HL-60 (cell line): Measurements from ENCODE around the gene RPS6KA3.
"Not testable (repeated sequence)": the region's sequence is repeated elsewhere in the genome, so short reads cannot be mapped to it uniquely, and the experiment has no call there.

Source experiments
- DNase-seq, 2 experiments: peaks; one replicate each; pipeline ENCODE4 v3.0.0-alpha.2; 2010 to 2020; ENCODE audit warnings: low read depth in 1 of 2, low spot score in 1 of 2
- H3K27ac ChIP-seq: fragments of 250-450 bp; sonication (Bioruptor Pico); replicated peaks from 2 replicates; pipeline ENCODE4 v1.5.1; 2020; ENCODE audit warnings: mild to moderate bottlenecking, moderate library complexity
- H3K27me3 ChIP-seq: fragments of 250-450 bp; sonication (Bioruptor Pico); 2 replicates; pipeline ENCODE4 v1.5.1; 2021; ENCODE audit warnings: mild to moderate bottlenecking, moderate library complexity; ENCODE audit not compliant: insufficient read depth, poor library complexity, severe bottlenecking
- H3K4me3 ChIP-seq: replicated peaks from 2 replicates; pipeline ENCODE4 v1.5.1; 2011; ENCODE audit warnings: mild to moderate bottlenecking, control low read depth, low read length; ENCODE audit not compliant: insufficient read depth
- GABPA ChIP-seq: IDR thresholded peaks from 2 replicates; pipeline ENCODE4 v1.6.1; 2012; ENCODE audit warnings: low read depth
- POLR2AphosphoS5 ChIP-seq: IDR thresholded peaks from 2 replicates; pipeline ENCODE4 v1.6.1; 2012; ENCODE audit warnings: low read depth
- SPI1 ChIP-seq: IDR thresholded peaks from 2 replicates; pipeline ENCODE4 v1.6.1; 2012; ENCODE audit warnings: low read depth, mild to moderate bottlenecking, borderline replicate concordance
- TF ChIP-seq, protein P1 (sequence below): IDR thresholded peaks from 2 replicates; pipeline ENCODE4 v1.6.1; 2012; ENCODE audit warnings: low read depth; ENCODE audit not compliant: insufficient replicate concordance
- TF ChIP-seq, protein P2 (sequence below): IDR thresholded peaks from one replicate; pipeline ENCODE4 v1.5.1; 2011; ENCODE audit warnings: low read length, control low read depth, inconsistent platforms; ENCODE audit not compliant: insufficient read depth

Gene RPS6KA3

DNA sequence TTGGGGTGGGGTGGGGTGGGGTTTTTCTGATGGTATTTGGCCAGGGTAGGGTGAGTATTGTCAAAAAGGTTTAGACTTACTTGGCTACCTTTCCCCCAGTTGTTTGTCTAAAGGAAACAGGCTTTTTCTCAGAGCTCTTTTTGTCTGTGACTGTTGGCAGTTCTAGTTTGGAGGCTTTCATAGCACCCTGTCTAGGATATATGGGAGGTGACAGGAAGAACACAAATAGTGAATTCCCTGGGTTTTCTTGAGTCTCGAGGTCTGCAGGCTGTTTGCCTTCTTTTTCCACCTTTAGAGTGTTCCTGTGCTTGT is 13.5 kb downstream of the RPS6KA3 start:
- no peak overlapping the region for H3K4me3 ChIP-seq
- no peak overlapping the region for H3K27ac ChIP-seq
- TF ChIP-seq GABPA = no peak
- TF ChIP-seq, protein P1, sequence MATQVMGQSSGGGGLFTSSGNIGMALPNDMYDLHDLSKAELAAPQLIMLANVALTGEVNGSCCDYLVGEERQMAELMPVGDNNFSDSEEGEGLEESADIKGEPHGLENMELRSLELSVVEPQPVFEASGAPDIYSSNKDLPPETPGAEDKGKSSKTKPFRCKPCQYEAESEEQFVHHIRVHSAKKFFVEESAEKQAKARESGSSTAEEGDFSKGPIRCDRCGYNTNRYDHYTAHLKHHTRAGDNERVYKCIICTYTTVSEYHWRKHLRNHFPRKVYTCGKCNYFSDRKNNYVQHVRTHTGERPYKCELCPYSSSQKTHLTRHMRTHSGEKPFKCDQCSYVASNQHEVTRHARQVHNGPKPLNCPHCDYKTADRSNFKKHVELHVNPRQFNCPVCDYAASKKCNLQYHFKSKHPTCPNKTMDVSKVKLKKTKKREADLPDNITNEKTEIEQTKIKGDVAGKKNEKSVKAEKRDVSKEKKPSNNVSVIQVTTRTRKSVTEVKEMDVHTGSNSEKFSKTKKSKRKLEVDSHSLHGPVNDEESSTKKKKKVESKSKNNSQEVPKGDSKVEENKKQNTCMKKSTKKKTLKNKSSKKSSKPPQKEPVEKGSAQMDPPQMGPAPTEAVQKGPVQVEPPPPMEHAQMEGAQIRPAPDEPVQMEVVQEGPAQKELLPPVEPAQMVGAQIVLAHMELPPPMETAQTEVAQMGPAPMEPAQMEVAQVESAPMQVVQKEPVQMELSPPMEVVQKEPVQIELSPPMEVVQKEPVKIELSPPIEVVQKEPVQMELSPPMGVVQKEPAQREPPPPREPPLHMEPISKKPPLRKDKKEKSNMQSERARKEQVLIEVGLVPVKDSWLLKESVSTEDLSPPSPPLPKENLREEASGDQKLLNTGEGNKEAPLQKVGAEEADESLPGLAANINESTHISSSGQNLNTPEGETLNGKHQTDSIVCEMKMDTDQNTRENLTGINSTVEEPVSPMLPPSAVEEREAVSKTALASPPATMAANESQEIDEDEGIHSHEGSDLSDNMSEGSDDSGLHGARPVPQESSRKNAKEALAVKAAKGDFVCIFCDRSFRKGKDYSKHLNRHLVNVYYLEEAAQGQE = no peak
- TF ChIP-seq, protein P2, sequence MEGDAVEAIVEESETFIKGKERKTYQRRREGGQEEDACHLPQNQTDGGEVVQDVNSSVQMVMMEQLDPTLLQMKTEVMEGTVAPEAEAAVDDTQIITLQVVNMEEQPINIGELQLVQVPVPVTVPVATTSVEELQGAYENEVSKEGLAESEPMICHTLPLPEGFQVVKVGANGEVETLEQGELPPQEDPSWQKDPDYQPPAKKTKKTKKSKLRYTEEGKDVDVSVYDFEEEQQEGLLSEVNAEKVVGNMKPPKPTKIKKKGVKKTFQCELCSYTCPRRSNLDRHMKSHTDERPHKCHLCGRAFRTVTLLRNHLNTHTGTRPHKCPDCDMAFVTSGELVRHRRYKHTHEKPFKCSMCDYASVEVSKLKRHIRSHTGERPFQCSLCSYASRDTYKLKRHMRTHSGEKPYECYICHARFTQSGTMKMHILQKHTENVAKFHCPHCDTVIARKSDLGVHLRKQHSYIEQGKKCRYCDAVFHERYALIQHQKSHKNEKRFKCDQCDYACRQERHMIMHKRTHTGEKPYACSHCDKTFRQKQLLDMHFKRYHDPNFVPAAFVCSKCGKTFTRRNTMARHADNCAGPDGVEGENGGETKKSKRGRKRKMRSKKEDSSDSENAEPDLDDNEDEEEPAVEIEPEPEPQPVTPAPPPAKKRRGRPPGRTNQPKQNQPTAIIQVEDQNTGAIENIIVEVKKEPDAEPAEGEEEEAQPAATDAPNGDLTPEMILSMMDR = no peak
- no peak for TF ChIP-seq SPI1
- no peak for TF ChIP-seq POLR2AphosphoS5
- no peaks in the 10 kb centered on the region for H3K27me3 ChIP-seq
- DNase-seq = no peak

- peak in 1 of 2 experiments; percentile 63 for DNase-seq
- H3K27ac ChIP-seq = no peak overlapping the region
These were observed 14.1 kb downstream of the RPS6KA3 start for GRCh38 chrX:20252381-20253231.

DNA sequence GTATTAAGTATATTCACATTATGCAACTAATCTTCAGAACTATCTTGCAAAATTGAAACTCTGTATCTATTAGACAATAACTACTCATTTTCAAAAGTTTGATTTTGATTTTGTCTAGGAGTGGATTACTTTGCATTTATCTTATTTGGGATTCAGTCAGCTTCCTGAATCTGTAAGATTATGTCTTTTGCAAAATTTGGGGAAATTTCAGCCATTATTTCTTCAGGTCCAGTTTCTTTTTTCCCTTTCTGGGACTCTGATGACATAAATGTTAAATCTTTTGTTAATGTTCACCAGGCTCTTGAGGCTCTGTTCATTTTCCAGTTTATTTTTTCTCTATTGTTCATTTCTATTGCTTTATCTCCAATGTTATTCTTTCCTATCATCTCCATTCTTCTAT is 15.0 kb downstream of the RPS6KA3 start:
- no peak overlapping the region for H3K27ac ChIP-seq
- TF ChIP-seq SPI1 = no peak
- TF ChIP-seq, protein P2 = no peak
- TF ChIP-seq, protein P1 = no peak
- no peak for TF ChIP-seq GABPA
- TF ChIP-seq POLR2AphosphoS5 = no peak
- no peak for DNase-seq
- no peak overlapping the region for H3K4me3 ChIP-seq
- no peaks in the 10 kb centered on the region for H3K27me3 ChIP-seq

More at GRCh38 chrX:20252381-20253231, 14.1 kb downstream of the RPS6KA3 start:
- Histone ChIP-seq H3K4me3 (no peak overlapping the region), H3K27me3 (no peaks in the 10 kb centered on the region)
- TF ChIP-seq, protein P2 = peak; percentile 59
- TF ChIP-seq GABPA = no peak

GRCh38 chrX:20250146-20250545 is 16.6 kb downstream of the RPS6KA3 start:
- H3K27ac ChIP-seq, H3K27me3 ChIP-seq, DNase-seq, H3K4me3 ChIP-seq: not testable (repeated sequence)
